Right lobe of liver (tissue), 6 donors: Measurements from ENCODE around the gene HSPA9. TPM values are rescaled to one million over a fixed set of nuclear protein-coding genes. Genes with fewer than 3 reads are reported as not detected.

Source experiments
- ATAC-seq, 4 donors: fragments of 200-7000 bp; cut with Tn5 transposase; one replicate each; pipeline ENCODE4 v1.9.1; 2020; ENCODE audit warnings: mild to moderate bottlenecking in 4 of 4, moderate library complexity in 4 of 4
- DNase-seq, 3 donors: peaks; one replicate each; pipeline ENCODE4 v3.0.0-alpha.2; 2020
- H3K27ac ChIP-seq, 3 donors: fragments of 200-600 bp; one replicate each; pipeline ENCODE4 v1.8.0; 2022
- H3K27me3 ChIP-seq, 2 donors: fragments of 200-600 bp; one replicate each; pipeline ENCODE4 v1.8.0; 2022
- H3K36me3 ChIP-seq, 4 donors: fragments of 200-600 bp; sonication (generic) in 1 of 4; one replicate each; pipeline versions ENCODE4 v1.5.1 to v1.8.0; 2017 to 2022; ENCODE audit warnings: control low read depth in 1 of 4
- H3K4me1 ChIP-seq, 4 donors: fragments of 200-600 bp; sonication (generic) in 1 of 4; one replicate each; pipeline versions ENCODE4 v1.5.1 to v1.8.0; 2017 to 2022; ENCODE audit warnings: control low read depth in 1 of 4
- H3K4me3 ChIP-seq, 3 donors: fragments of 200-600 bp; one replicate each; pipeline ENCODE4 v1.8.0; 2022
- H3K9me3 ChIP-seq, 4 donors: fragments of 200-600 bp; sonication (generic) in 1 of 4; one replicate each; pipeline versions ENCODE4 v1.5.1 to v1.8.0; 2017 to 2022; ENCODE audit warnings: control low read depth in 1 of 4
- POLR2A ChIP-seq: fragments of 450-650 bp; IDR thresholded peaks from one replicate; pipeline ENCODE4 v1.6.1; 2017; ENCODE audit warnings: antibody characterized with exemption, mild to moderate bottlenecking
- WGBS: methylation state at CpG from one replicate; pipeline ENCODE4 v1.1.6; 2018; ENCODE audit warnings: low coverage, low lambda C conversion rate; ENCODE audit not compliant: insufficient coverage; ENCODE audit errors: missing lambda C conversion rate; 5-methylcytosine and 5-hydroxymethylcytosine counted together
- intact Hi-C, 2 donors: fragments of 100-400 bp; cut with DNase I; formaldehyde crosslinking; loops; one replicate each; pipeline versions ENCODE4 v1.11.2 to v1.14.1; 2022
- total RNA-seq, 6 experiments: library from RNA; depleted of rRNA in 2 of 6; stranded (reverse); fragments of >200 nt in 2 of 6; fragmentation: NEBNext Ultra II Directional in 3 of 6; extraction: Animal tissue kit (Norgen Biotek cat#: 25700) in 3 of 6; gene quantifications; one replicate each; pipeline versions ENCODE4 v1.1.0 to v1.2.4, GENCODE V29; 2016 to 2023
- TF ChIP-seq, protein P1 (sequence below), 4 donors: fragments of 200-600 bp in 3 of 4; fragments of 450-650 bp in 1 of 4; IDR thresholded peaks; one replicate each; pipeline versions ENCODE4 v1.5.1 to v1.8.0; 2016 to 2022; ENCODE audit warnings: antibody characterized with exemption in 4 of 4, mild to moderate bottlenecking in 2 of 4
- donor health status: DM: no; HTN: yes; CAD: no.
- donor health status: DM: no; HTN: no; CAD: no.
- donor health status: DM: no; HTN: no; CAD: no.
- donor health status: DM: no; HTN: yes; CAD: no.
- donor health status: DM: no; HTN: yes; CAD: no.

Gene HSPA9
- total RNA-seq, 6 experiments from 2014 or later, result 198 to 459 (median 229) TPM

DNA sequence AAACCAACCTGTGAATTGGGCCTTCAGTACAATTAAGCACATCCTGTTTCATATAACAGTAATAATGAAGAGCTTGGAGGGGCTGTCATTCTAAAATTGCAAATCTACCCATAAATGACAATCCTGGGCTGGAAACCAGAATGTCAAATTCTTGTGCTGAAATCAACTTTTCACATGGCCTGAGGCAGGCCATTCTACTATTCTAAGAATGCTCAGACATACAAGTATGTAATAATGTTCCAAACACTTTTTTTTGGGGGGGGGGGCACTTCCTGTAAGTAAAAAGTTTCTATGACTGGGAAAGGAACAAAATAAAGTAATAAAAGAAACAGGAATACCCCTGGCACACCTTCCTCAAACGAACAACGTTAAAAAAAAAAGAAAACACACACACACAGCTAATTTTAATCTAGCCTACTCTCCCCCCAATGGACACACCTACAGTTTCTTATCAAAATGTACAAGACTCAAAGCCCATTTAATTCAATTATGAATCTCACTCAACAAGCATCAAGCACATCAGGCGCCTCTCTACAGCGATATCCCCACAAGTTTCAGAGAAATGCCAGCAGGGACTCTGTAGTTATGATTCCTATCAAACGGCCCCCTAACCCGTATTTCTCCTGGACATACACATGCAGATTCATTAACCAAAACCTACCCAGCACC lies 33.6 kb downstream of the HSPA9 start:
- H3K4me1 ChIP-seq, result peaks cover 0 to 36% (median 10%) of the 10 kb centered on the region in 4 donors
- 6% methylated on average over 6 of the region's 6 CpGs for WGBS
- DNase-seq (no peak), ATAC-seq (no peak)
- H3K27me3 ChIP-seq, result no peaks in the 10 kb centered on the region
- H3K9me3 ChIP-seq, result no peaks in the 10 kb centered on the region
- peak overlapping the region; percentile 86 to 98 (median 97) for H3K4me3 ChIP-seq
- H3K36me3 ChIP-seq, result no peaks in the 10 kb centered on the region
- intact Hi-C loops, result loop anchor here in 1 of 2 donors (10.0 kb wide), 1 partner anchor 87 kb away; no protein-coding TSS in a partner anchor
- H3K27ac ChIP-seq, result peak overlapping the region; percentile 91 to 99 (median 92)
- no peak for TF ChIP-seq POLR2A
- TF ChIP-seq, protein P1, sequence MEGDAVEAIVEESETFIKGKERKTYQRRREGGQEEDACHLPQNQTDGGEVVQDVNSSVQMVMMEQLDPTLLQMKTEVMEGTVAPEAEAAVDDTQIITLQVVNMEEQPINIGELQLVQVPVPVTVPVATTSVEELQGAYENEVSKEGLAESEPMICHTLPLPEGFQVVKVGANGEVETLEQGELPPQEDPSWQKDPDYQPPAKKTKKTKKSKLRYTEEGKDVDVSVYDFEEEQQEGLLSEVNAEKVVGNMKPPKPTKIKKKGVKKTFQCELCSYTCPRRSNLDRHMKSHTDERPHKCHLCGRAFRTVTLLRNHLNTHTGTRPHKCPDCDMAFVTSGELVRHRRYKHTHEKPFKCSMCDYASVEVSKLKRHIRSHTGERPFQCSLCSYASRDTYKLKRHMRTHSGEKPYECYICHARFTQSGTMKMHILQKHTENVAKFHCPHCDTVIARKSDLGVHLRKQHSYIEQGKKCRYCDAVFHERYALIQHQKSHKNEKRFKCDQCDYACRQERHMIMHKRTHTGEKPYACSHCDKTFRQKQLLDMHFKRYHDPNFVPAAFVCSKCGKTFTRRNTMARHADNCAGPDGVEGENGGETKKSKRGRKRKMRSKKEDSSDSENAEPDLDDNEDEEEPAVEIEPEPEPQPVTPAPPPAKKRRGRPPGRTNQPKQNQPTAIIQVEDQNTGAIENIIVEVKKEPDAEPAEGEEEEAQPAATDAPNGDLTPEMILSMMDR (IDR thresholded peaks at IDR 0.05), result no peak

DNA sequence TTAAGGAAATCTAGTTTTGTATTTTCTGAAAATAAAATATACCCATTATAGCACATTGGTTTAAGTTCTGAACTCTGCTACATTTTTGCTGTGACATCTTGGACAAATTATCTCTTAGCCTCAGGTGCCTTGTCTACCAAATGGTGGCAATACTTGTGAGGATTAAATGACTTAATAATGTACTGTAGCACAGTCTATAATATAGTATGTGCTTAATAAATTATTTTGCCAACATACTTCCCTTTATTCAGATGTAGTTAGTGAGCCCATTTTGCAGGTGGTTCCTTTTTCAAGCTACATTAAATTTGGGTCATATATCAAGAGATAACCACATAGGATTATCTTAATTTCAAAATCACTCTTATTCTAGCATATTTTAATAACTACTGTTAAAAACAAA lies 35.4 kb downstream of the HSPA9 start:
- no peak overlapping the region for H3K27ac ChIP-seq
- TF ChIP-seq, protein P1 (IDR thresholded peaks at IDR 0.05), result no peak
- intact Hi-C loops, result loop anchor here in 1 of 2 donors (10.0 kb wide), 1 partner anchor 85 kb away; no protein-coding TSS in a partner anchor

DNA sequence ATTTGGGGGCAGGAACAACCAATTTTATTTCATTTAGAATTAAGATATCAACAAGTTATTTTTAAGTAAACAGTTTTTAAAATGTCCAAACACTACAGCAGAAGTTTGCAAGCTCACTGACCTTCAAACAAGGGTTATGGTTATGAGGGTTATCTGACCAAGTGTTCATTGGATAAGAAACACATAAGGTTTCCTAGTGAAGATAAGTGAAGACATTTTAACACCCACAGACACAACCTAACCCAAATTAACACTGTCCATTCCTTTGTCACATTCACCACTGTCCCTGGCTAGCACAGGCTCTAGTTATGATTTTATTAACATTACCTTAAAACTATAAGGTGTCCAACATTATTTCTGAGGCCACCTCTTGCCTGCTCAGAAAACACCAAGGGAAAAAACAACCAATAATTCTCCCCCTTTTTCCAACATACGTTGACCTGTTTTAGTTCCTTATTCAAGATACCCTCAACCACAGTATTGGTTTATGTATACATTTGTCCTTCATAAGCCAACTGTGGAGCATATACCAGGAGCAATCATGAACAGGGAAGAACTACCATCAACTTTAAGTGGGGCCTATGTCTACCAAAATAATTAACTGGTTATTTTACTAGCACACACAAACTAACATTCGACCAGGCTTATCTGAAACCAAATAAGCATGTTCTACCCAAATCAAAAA lies 36.1 kb downstream of the HSPA9 start:
- no peak overlapping the region for H3K4me3 ChIP-seq
- H3K27me3 ChIP-seq, result no peaks in the 10 kb centered on the region
- DNase-seq (no peak), ATAC-seq (no peak)
- TF ChIP-seq, protein P1 (IDR thresholded peaks at IDR 0.05), result no peak
- no peak for TF ChIP-seq POLR2A
- peaks cover 0 to 29% (median 7%) of the 10 kb centered on the region in 4 donors for H3K4me1 ChIP-seq
- no peaks in the 10 kb centered on the region for H3K36me3 ChIP-seq
- H3K9me3 ChIP-seq, result no peaks in the 10 kb centered on the region
- 32% methylated on average over 2 of the region's 2 CpGs for WGBS
- H3K27ac ChIP-seq, result no peak overlapping the region
- intact Hi-C loops, result no loop called here

More for the DNA sequence above, 35.4 kb downstream of the HSPA9 start:
- no peak for DNase-seq
- no peak for ATAC-seq
- Histone ChIP-seq H3K9me3 (no peaks in the 10 kb centered on the region), H3K4me3 (no peak overlapping the region), H3K36me3 (no peaks in the 10 kb centered on the region), H3K4me1 (peaks cover 0 to 28% (median 7%) of the 10 kb centered on the region in 4 donors), H3K27me3 (no peaks in the 10 kb centered on the region)

DNA sequence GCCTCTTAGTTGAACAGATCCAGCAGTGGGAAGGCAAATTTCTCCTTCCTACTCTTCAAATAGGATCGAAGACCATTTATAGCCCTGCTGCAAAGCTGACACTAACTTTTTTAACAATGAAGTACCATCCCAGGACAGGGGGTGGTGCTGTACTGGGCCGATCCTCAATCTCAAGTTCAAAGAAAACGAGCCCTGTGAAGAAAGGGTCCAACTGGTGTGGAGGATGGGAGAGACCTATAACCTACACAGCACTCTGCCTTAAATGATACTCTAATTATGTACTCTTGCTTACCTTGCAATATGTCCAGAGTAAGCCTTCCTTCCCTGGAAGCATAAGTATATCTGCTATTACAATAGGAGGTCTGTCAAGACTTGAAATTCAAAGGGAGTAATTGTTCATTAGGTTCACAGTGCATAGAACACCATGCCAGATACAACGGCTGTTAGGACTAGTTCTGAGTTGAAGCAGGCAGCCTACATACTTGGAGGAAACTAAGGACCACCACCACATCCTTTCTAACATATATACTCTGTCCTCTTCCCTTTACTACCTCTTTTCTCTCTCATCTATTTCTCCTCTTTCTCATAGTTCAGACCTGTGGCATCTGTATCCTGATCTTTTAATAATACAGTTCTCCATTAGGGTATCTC lies 38.4 kb downstream of the HSPA9 start:
- DNase-seq (no peak), ATAC-seq (peak in 2 of 4 donors; percentile 13 to 29)
- TF ChIP-seq, protein P1 (IDR thresholded peaks at IDR 0.05), result peak in 2 of 4 donors; percentile 12 to 18
- TF ChIP-seq POLR2A, result no peak
- peaks cover 0 to 36% (median 6%) of the 10 kb centered on the region in 4 donors for H3K4me1 ChIP-seq
- H3K9me3 ChIP-seq, result no peaks in the 10 kb centered on the region
- intact Hi-C loops, result no loop called here
- no peaks in the 10 kb centered on the region for H3K36me3 ChIP-seq
- H3K27ac ChIP-seq, result no peak overlapping the region
- WGBS, result 65% methylated on average over 4 of the region's 4 CpGs
- no peak overlapping the region for H3K4me3 ChIP-seq
- no peaks in the 10 kb centered on the region for H3K27me3 ChIP-seq
